SW480 (cell line): Measurements from ENCODE around the gene C9orf78.
"Not testable (repeated sequence)": the region's sequence is repeated elsewhere in the genome, so short reads cannot be mapped to it uniquely, and the experiment has no call there.

Experiments
- DNase-seq: peaks from one replicate; pipeline ENCODE4 v3.0.0-alpha.2; 2016; ENCODE audit warnings: low spot score

Gene C9orf78

DNA sequence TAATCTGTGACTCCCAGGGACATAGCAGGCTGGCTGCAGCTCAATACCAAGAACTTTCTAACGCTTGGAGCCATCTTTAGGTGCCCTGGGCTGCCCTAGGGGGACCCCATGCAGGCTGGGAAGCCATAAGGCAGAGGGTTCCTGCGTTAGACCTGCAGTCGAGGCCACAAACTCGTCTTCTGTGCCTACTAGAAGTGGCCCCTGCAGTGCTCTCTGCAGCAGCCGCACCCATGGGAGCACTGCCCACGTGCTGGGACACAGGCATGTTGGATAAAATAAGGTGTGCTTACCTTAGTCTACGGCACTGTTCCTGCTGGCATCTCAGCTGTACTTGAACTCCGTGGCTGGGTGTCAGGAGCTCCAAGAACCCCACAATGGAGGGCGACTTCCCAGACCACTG, 22.7 kb downstream of the C9orf78 start:
- DNase-seq = no peak

DNA sequence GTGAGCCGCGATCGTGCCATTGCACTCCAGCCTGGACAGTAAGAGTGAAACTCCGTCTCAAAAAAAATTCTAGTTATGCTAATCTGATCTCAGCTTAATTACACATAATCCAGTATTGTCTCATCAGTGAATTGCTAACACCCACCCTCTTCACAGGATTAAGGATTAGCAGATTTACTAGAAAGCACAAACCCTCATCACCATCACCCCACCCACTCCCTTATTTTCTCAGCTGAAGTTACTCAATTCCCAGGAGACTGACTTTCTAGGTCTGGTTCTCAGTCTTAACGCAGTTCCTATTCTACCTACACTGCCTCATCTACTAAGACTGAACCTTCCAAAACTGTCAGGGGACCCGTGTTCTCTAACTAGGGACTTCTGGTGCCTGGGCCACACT, 23.1 kb downstream of the C9orf78 start:
- no peak for DNase-seq

DNA sequence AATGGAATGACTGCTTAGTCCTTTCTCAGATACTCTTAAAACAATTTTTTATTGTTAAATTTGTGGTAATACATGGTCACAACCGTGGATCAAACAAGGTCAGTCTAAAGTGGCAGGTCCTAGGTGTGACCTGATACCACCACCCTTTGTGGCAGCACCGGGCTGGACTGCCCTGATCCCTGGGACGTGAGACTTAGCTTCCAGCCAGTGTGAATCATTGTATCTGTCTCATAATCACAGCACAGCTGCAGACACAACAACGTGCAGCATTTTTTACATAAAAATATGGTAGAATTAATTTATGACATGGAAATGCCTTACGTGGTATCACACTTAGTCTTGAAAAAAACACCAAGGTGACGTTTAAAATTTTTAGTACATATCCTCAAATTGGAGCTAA, 24.3 kb downstream of the C9orf78 start:
- no peak for DNase-seq

DNA sequence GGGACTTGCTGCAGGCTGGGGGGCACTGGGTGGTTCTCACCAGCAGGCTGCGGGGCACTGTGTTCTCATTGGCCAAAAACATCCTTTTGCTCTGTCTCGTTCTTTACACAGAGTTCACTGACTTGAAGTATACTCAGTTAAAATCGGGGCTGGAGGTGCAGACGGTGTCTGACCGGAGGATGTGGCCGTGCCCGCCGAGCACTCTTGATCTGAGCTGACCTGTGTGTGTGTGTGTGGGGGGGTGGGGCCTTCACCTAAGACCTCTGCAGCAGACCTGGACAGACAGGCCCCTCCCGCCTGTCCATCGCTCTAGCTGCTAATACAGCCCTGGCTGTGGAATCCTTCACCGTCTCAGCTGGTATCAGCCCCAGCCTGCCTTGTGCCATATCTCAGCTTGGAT, 25.0 kb downstream of the C9orf78 start:
- DNase-seq = no peak

DNA sequence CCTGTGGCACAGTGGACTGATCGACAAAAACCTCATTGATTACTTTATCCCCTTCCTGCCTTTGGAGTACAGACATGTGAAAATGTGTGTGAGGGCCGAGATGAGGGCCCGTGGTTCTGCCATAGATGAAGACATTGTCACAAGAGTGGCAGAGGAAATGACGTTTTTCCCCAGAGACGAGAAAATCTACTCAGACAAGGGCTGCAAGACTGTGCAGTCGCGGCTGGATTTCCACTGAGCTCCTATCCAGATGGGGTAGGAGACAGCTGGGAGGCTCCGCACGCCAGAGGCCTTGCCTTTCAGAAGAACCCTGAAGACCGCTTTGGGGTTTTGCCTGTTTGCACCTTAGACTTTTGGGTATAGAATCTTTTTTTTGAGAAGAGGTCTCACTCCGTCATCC, 25.7 kb downstream of the C9orf78 start:
- DNase-seq = no peak

DNA sequence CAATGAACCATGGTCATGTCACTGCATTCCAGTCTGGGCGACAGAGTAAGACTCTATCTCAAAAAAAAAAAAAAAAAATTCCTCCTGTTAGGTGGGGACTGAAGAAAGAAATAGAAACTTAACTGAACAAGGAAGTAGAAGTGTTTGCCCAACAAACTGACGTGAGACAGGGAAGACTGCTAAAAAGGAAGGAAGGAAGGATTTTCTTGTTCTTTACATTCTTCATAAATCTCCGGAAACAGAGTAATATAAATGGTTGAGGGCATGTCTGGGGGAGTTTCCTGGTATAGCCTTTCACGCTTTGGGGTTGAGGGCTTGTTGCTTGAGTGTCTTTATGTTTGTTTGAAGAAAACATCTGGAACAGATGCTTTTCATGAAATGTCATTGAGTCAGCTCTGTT, 29.0 kb downstream of the C9orf78 start:
- DNase-seq = no peak

DNA sequence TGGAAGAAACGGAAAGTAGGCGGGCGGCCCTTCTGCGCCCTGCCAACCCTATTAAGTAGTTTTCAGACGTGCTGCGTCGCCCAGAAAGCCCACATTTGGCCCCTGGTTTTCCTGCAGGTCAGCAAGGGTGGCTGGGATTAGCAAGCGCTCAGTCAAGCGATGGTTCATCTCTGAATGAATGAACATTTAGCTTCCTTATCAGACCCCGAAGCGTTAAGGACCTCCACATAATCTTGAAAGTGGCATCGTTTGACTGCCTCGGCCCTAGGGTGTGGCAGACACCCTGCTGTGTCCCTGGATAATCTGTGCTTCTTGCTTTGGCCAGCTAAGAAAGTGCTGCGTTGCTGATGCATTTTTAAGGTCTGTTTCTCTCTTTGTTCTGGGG, 31.4 kb downstream of the C9orf78 start:
- DNase-seq = no peak

DNA sequence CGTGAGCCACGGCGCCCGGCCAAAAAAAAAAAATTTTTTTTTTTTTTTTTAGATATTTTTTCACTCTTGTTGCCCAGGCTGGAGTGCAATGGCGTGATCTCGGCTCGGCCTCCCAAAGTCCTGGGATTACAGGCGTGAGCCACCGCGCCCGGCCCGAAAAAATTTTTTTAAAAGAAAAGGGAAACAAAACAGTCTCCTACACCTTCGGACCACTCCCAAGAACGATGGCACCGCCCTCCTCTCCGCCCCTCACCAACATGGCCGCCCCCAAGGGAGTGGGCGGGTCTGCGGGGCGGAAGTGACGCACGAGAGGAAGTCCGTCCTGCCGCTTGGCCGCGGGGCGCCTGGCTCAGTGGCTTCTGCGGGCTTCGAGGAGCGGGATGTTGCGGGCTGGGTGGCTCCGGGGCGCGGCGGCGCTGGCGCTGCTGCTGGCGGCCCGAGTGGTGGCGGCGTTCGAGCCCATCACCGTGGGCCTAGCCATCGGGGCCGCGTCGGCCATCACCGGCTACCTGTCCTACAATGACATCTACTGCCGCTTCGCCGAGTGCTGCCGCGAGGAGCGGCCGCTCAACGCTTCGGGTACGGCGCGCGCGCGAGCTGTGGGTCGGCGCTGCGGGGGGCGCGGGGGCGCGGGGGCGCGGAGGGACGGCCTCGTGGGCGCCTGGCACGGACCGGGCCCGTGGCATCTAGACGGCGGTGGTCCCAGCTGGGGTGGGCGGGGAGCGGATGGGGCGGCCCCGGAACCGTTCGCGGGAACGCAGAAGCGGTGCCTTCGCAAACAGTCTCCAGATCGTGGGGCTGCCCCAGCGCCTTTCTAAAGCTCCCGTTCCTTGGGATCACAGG, 32.0 kb downstream of the C9orf78 start, which contains the start of gene TOR1B:
Gene TOR1B (plus strand): TSS at position 352 of the 843 bp plus-strand sequence. CDS start 29 bp downstream, at position 381.
- DNase-seq = peak; percentile 86

DNA sequence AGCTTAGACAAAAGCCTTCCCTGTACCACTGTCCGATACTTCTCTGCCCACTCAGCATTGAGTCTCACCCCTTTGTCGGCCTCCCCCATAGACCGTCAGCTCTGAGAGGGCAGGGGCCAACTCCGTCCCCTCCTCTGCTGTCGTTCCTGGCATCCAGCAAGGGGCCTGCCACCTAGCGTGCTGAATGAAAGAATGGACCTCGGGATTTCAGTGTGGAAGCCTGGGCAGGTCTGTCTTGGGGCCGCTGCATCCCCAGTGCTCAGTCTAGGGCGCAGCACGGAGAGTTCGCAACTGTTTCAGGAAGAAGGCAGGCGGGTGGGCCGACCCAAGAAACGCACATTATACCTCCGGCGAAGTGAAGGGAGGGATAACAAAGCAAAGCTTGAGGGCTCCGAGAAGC, 33.6 kb downstream of the C9orf78 start:
- no peak for DNase-seq

DNA sequence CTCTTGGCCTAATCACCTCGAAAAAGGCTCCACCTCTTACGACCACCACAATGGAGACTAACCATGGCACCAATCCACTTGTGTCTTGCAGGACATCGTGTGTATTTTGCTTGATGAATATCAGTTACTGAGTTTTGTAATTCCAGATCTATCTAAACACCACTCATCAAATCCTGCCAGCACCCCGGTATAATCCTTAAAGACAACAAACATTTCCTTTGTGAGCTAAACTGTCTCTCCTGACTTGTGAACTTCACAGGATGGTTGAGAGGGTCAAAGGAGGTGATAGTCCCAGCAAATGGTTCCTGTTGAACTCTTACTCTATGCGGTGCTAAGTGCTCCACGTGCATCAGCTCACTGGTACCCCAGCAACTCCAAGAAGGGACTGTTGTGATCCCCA, 36.1 kb downstream of the C9orf78 start:
- DNase-seq = no peak

DNA sequence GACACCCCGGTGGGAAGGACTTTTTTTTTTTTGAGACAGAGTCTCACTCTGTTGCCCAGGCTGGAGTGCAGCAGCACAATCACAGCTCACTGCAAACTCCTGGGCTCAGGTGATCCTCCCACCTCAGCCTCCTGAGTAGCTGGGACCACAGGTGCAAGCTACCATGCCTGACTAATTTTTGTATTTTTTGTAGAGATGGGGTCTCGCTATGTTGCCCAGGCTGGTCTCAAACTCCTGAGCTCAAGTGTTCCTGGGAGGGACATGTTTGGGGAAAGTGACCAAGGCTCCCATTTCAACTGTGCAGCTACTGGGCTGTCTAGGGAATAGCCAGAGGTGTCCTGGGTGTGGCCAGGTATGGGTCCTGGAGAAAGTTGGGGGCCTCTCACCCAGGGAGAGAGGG, 39.0 kb downstream of the C9orf78 start:
- not testable (repeated sequence) for DNase-seq

DNA sequence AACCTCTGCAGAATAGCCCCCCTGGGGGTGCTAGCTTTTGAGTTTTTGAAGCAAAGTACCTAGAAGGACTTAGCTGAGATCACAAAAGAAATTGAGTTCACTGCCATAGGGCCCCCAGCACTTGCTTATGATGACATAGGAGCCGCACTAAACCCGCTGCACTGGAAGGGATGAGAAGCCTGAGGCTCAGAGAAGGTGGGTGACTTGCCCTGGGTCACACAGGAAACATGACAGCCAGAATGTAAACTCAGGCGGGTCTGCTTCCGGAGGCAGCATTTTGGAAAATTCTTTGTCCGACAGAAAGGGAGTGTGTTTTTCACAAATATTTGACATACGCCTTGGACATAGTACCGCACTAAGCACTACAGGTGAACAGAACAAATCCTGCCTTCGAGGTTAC, 40.5 kb downstream of the C9orf78 start:
- no peak for DNase-seq

DNA sequence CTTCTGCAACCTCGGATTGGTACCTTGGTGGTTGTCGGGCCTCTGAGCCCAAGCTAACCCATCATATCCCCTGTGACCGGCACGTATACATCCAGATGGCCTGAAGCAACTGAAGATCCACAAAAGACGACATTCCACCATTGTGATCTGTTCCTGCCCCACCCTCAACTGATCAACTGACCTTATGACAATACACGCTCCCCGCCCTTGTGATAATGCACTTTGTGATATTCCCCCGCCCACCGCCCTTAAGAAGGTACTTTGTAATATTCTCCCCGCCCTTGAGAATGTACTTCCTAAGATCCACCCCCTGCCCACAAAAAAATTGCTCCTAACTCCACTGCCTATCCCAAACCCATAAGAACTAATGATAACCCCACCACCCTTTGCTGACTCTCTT, 48.6 kb downstream of the C9orf78 start:
- DNase-seq = no peak

DNA sequence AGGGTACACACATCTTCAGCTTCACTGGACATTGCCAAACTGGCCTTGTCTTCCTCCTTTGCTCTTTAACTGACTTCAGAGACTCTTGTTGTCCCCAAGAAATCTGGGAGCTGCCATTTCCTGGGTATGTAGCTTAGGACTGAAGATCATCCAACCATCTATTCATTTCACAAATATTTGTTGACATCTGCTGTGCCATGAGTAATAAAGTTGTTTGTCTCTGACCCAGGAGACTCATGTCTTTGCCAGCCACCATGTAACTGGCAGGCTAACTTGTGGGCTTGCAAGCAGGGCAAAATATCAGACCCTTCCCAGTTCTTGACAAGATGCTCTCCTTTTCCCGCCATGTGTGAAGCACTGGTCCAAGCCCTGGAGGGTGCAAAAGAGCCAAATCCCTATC, 49.2 kb downstream of the C9orf78 start:
- DNase-seq = no peak

DNA sequence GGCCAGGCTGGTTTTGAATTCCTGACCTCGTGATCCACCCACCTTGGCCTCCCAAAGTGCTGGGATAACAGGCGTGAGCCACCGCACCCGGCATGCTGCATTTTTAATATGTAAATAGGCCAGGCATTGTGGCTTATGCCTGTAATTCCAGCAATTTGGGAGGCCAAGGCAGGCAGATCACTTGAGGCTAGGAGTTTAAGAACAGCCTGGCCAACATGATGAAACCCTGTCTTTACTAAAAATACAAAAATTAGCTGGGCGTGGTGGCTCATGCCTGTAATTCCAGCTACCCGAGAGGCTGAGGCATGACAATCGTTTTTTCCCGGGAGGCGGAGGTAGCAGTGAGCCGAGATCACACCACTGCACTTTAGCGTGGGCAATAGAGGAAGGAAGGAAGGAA, 50.1 kb downstream of the C9orf78 start:
- DNase-seq = not testable (repeated sequence)

DNA sequence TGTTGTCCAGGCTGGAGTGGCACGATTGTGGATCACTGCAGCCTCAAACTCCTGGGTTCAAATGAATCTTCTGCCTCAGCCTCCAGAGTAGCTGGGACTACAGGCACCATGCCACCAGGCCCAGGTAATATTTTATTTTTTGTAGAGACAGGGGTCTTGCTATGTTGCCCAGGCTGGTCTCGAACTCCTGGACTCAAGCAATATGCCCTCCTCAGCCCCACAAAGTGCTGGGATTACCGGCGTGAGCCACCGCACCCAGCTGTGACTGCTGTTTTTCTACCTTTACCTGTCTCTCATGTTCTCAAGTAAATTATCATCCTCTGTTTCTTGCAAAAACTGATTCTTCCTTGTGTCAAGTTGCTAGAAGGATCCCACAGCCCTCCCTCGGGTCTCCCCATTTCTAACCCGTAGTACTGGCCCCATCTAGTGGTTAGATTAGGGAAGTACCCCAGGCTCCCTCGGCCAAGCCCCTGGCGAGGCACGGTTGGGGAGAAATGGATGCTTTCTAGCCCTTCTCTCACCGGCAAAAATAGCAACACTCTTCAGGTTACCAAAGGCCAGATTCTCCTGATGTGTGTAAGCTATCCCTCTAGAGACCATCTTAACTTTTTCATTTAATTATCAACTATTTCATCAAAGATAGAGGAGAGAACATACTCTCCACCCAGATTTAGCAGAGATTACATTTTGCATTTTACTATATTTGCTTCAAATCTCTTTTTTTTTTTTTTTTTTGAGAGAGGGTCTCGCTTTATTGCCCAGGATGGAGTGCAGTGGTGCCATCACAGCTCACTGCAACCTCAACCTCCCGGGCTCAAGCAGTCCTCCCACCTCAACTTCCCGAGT, 51.3 kb downstream of the C9orf78 start:
- peak; percentile 53 for DNase-seq

DNA sequence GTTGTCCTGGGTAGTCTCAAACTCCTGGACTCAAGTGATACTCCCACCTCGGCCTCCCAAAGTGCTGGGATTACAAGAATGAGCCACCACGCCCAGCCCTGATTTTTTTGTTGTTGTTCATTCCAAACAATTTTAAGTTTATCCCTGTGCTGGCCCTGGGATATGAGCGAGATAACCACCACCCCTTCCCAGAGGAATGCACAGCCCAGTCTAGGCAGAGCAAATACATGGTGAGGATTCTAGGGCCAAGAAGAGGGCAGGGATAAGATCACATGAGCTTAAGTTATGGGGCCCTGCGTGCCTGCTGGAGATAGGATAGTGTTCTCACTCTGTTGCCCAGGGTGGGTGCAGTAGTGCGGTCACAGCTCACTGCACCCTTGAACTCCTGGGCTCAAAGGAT, 53.1 kb downstream of the C9orf78 start:
- DNase-seq = no peak

DNA sequence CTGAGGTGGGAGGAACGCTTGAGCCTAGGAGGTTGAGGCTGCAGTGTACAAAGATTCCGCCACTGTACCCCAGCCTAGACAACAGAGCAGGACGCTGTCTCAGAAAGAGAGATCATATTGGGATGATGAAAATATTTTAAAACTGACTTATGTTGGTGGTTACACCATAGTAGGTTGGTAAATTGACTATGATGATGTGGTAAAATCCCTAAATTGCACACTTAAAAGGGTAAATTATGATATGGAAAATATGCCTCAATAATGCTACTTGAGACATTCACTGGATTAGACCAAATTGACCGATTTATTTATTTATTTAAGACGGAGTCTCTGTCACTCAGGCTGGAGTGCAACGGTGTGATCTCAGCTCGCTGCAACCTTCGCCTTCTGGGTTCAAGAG, 53.9 kb downstream of the C9orf78 start:
- DNase-seq = no peak

DNA sequence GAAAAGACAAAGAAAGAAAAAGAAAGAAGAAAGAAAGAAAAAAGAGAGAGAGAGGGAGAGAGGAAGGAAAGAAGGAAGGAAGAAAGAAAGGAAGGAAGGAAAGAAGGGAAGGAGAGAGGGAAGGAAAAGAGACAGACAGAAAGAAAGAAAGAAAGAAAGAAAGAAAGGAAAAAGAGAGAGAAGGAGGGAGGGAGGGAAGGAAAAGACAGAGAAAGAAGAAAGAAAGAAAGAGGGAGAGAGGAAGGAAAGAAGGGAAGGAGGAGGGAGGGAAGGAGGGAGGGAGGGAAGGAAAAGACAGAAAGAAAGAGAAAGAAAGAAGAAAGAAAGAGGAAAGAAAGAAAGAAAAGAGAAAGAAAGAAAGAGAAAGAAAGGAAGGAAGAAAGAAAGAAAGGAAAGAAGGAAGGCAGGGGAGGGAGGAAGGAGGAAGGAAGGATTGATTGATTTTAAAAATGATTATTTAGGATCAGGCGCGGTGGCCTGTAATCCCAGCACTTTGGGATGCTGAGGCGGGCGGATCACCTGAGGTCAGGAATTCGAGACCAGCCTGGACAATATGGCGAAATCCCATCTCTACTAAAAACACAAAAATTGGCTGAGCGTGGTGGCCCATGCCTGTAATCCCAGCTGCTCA, 55.4 kb downstream of the C9orf78 start:
- no peak for DNase-seq

DNA sequence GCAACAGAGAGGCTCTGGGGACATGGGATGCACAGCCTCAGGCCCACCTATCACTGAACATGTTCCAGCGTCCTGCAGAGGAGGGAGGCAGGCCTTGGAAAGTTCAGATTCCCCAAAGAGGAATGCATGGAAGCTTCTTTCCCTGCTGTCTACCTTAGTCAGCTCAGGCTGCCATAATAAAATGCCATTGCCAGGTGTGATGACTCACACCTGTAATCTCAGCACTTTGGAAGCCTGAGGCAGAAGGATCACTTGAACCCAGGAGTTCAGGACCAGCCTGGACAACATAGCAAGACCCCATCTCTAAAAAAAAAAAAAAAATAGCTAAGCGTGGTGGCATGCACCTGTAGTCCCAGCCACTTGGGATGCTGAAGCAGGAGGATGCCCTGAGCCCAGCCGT, 56.6 kb downstream of the C9orf78 start:
- no peak for DNase-seq

DNA sequence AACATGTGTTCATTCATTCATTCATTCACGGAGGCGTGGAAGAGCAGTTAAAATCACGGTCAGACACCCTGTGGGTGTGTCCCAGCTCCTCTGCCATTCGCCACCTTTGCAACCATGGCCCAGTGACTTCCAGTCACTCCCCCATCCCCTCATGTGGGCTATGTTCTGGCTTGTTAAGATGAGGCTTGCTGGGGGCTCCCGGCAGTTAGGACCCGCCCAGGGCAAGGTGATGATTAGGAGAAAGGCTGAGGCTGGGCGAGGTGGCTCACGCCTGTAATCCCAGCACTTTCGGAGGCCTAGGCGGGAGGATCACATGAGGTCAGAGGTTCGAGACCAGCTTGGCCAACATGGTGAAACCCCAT, 57.3 kb downstream of the C9orf78 start:
- no peak for DNase-seq
